MCF 10A (cell line): Measurements from ENCODE around the gene EP400. TPM values are rescaled to one million over a fixed set of nuclear protein-coding genes. Genes with fewer than 3 reads are reported as not detected.

ENCODE experiments used
- BruUV-seq: library from RNA; stranded (reverse); fragments of 400-500 nt; replicated peaks from 2 replicates; lab custom pipeline; 2021; lab: Mats Ljungman, UMichigan
- CTCF ChIA-PET: fragments of 300-600 bp; sonication (Branson Sonifier 250); formaldehyde crosslinking; extraction: SDS; loops from one replicate; lab custom pipeline; 2021; ENCODE audit warnings: antibody characterized with exemption, inconsistent platforms; lab: Yijun Ruan, JAX
- POLR2A ChIA-PET: fragments of 300-600, 350-650 bp; sonication (Branson Sonifier 250); formaldehyde crosslinking; extraction: SDS; loops from one replicate; lab custom pipeline; 2020; ENCODE audit warnings: antibody characterized with exemption, inconsistent platforms; lab: Yijun Ruan, JAX
- DNase-seq: peaks from one replicate; pipeline ENCODE4 v3.0.0-alpha.2; 2018; ENCODE audit not compliant: unreplicated experiment
- H3K27ac Mint-ChIP-seq: one replicate; pipeline ENCODE4 v1.8.0; 2022; ENCODE audit warnings: mild to moderate bottlenecking, low read depth, mixed read lengths; ENCODE audit not compliant: unreplicated experiment
- H3K27me3 Mint-ChIP-seq: one replicate; pipeline ENCODE4 v1.8.0; 2022; ENCODE audit warnings: mixed read lengths; ENCODE audit not compliant: insufficient read depth, unreplicated experiment
- H3K36me3 Mint-ChIP-seq: one replicate; pipeline ENCODE4 v1.8.0; 2022; ENCODE audit warnings: mild to moderate bottlenecking, moderate library complexity, mixed read lengths; ENCODE audit not compliant: insufficient read depth, unreplicated experiment
- H3K4me1 Mint-ChIP-seq: one replicate; pipeline ENCODE4 v1.8.0; 2022; ENCODE audit warnings: mixed read lengths; ENCODE audit not compliant: insufficient read depth, unreplicated experiment
- H3K4me3 Mint-ChIP-seq: one replicate; pipeline ENCODE4 v1.8.0; 2022; ENCODE audit warnings: mild to moderate bottlenecking, moderate library complexity, mixed read lengths; ENCODE audit not compliant: unreplicated experiment
- H3K9me3 Mint-ChIP-seq: one replicate; pipeline ENCODE4 v1.8.0; 2022; ENCODE audit warnings: mixed read lengths; ENCODE audit not compliant: unreplicated experiment
- intact Hi-C: fragments of 100-400 bp; cut with micrococcal nuclease; formaldehyde crosslinking; loops from 2 replicates; pipeline ENCODE4 v1.14.1; 2022
- total RNA-seq: library from RNA; stranded (reverse); gene quantifications from 2 replicates; pipeline ENCODE4 v1.2.3, GENCODE V29; 2022
- TF ChIP-seq, protein P1 (sequence below): fragments of 200-600 bp; IDR thresholded peaks from one replicate; pipeline ENCODE4 v1.8.0; 2022; ENCODE audit warnings: antibody characterized with exemption, mild to moderate bottlenecking; ENCODE audit not compliant: unreplicated experiment

The EP400 gene
- total RNA-seq, 1 experiment from 2014 or later, result 52.4 TPM

DNA sequence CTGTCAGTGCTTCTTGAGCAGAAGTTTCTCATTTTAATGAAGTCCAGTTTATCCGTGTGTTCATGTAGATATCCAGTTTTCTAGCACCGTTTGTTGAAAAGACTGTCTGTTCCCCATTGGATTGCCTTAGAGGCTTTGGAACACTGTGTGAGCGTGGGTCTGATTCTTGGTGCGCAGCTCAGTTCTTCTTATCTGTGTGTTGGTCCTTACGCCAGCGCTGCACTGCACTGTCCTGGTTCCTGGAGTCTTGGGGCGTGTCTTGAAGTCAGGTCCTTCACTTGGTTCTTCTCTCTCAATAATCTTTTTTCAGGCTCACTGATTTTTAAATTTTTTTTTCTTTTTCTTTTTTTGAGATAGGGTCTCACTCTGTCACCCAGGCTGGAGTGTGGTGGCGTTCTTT lies 25.5 kb downstream of the EP400 start:
- TF ChIP-seq, protein P1, sequence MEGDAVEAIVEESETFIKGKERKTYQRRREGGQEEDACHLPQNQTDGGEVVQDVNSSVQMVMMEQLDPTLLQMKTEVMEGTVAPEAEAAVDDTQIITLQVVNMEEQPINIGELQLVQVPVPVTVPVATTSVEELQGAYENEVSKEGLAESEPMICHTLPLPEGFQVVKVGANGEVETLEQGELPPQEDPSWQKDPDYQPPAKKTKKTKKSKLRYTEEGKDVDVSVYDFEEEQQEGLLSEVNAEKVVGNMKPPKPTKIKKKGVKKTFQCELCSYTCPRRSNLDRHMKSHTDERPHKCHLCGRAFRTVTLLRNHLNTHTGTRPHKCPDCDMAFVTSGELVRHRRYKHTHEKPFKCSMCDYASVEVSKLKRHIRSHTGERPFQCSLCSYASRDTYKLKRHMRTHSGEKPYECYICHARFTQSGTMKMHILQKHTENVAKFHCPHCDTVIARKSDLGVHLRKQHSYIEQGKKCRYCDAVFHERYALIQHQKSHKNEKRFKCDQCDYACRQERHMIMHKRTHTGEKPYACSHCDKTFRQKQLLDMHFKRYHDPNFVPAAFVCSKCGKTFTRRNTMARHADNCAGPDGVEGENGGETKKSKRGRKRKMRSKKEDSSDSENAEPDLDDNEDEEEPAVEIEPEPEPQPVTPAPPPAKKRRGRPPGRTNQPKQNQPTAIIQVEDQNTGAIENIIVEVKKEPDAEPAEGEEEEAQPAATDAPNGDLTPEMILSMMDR, result no peak
- H3K27ac Mint-ChIP-seq, result no peak overlapping the region
- H3K27me3 Mint-ChIP-seq, result no peaks in the 10 kb centered on the region
- no TSS peak for BruUV-seq
- no peak for DNase-seq
- no peak overlapping the region for H3K4me3 Mint-ChIP-seq
- peaks cover 5% of the 10 kb centered on the region for H3K4me1 Mint-ChIP-seq
- no peaks in the 10 kb centered on the region for H3K9me3 Mint-ChIP-seq
- intact Hi-C loops, result no loop called here
- ChIA-PET CTCF (interaction anchor here (0.7 to 1.1 kb wide), 2 partner anchors 9 to 22 kb away, joined by 3 read pairs; no protein-coding TSS in a partner anchor), POLR2A (no interaction called here)
- H3K36me3 Mint-ChIP-seq, result peaks cover 44% of the 10 kb centered on the region

DNA sequence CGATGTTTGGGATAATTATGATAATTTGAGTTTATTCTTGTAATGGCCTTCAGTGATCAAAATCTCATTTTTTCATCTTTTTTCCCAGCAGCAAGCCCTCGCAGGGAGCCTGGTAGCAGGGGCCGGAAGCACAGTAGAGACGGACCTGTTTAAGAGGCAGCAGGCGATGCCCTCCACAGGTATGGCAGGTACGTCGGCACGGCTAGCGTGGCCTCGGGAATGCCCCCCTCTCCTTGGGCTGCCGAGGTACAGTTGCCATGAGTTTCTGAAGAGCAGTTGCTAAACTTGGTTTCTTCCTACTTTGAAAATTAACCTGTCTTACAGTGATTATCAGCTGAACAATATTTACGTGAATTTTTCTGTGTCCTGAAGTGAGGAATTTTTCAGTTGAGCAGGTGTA lies 29.9 kb downstream of the EP400 start:
- TF ChIP-seq, protein P1, result no peak
- Mint-ChIP-seq H3K27me3 (no peaks in the 10 kb centered on the region), H3K36me3 (peaks cover 55% of the 10 kb centered on the region), H3K27ac (no peak overlapping the region), H3K9me3 (no peaks in the 10 kb centered on the region), H3K4me3 (no peak overlapping the region), H3K4me1 (peaks cover 5% of the 10 kb centered on the region)
- intact Hi-C loops, result no loop called here
- no peak for DNase-seq
- BruUV-seq, result no TSS peak
- POLR2A ChIA-PET, result interaction anchor here (0.7 kb wide), 1 partner anchor 40 kb away, joined by 4 read pairs; no protein-coding TSS in a partner anchor
- CTCF ChIA-PET, result interaction anchor here (0.7 to 1.4 kb wide), 3 partner anchors 10 to 21 kb away, joined by 3 to 4 read pairs (median 3); no protein-coding TSS in a partner anchor

DNA sequence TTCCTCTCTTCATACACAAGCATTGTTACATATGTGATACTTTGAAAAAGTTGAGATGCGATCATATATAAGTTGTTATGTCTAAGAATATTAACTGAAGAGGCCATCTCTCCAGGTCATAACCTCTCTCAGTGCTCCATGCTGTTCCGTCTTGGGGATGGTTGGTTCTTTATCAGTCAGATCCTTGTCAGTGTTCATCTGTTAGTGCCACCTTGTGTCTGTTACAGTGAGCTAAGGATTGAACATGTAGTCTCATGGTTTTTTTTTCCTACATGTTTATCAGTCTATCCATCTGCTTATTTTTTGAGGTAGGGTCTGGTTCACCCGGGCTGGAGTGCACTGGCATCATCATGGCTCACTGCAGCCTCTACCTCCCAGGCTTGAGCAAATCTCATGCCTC lies 30.5 kb downstream of the EP400 start:
- peaks cover 60% of the 10 kb centered on the region for H3K36me3 Mint-ChIP-seq
- H3K4me3 Mint-ChIP-seq, result no peak overlapping the region
- ChIA-PET POLR2A (interaction anchor here (0.7 kb wide), 1 partner anchor 39 kb away, joined by 4 read pairs; no protein-coding TSS in a partner anchor), CTCF (interaction anchor here (0.7 to 1.4 kb wide), 3 partner anchors 10 to 21 kb away, joined by 3 to 4 read pairs (median 3); no protein-coding TSS in a partner anchor)
- TF ChIP-seq, protein P1, result peak; percentile 7
- H3K27ac Mint-ChIP-seq, result no peak overlapping the region
- H3K4me1 Mint-ChIP-seq, result peaks cover 5% of the 10 kb centered on the region
- no peaks in the 10 kb centered on the region for H3K27me3 Mint-ChIP-seq
- intact Hi-C loops, result no loop called here
- no TSS peak for BruUV-seq
- DNase-seq, result peak; percentile 9
- no peaks in the 10 kb centered on the region for H3K9me3 Mint-ChIP-seq

DNA sequence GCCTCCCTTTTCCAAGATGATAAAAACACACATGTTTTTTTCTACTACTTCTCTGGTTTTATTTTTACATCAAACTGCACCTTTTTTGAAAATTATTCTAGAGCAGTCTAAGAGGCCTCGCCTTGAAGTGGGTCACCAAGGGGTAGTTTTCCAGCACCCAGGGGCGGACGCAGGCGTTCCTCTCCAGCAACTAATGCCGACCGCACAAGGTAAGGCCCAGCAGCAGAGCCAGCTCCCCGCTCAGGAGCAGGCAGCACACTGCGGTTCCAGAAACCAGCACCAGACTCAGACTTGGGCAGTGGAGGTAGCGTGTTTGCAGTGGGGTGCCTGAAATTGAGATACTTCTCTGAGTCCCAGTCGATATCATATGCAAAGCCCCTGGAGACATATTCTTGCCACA lies 31.6 kb downstream of the EP400 start:
- Mint-ChIP-seq H3K27me3 (no peaks in the 10 kb centered on the region), H3K4me3 (no peak overlapping the region), H3K36me3 (peaks cover 66% of the 10 kb centered on the region), H3K4me1 (peaks cover 5% of the 10 kb centered on the region), H3K27ac (no peak overlapping the region), H3K9me3 (no peaks in the 10 kb centered on the region)
- TF ChIP-seq, protein P1, result no peak
- POLR2A ChIA-PET, result no interaction called here
- intact Hi-C loops, result no loop called here
- BruUV-seq, result no TSS peak
- DNase-seq, result no peak
- CTCF ChIA-PET, result no interaction called here
